Measurements from ENCODE around the gene WNK3.

DNA sequence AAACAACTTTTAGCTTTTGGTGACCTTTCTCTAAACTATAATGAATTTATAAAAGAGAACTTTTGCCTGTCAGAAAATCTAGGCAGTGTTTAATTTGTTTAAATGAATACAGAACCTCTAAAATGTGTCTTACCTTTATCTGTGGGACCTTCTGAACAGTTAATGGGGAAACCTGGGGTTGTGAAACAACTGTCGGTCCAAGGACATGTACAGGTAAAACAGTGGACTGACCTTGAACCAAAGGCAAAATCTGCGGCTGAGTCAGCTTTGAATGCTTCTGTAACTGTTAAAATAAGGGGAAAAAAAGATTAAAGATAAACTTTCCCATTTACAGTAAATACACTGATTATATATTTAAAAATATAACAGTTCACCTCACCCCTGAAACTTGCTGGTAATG, 65.1 kb downstream of the WNK3 start:
- TF ChIP-seq, protein P1, sequence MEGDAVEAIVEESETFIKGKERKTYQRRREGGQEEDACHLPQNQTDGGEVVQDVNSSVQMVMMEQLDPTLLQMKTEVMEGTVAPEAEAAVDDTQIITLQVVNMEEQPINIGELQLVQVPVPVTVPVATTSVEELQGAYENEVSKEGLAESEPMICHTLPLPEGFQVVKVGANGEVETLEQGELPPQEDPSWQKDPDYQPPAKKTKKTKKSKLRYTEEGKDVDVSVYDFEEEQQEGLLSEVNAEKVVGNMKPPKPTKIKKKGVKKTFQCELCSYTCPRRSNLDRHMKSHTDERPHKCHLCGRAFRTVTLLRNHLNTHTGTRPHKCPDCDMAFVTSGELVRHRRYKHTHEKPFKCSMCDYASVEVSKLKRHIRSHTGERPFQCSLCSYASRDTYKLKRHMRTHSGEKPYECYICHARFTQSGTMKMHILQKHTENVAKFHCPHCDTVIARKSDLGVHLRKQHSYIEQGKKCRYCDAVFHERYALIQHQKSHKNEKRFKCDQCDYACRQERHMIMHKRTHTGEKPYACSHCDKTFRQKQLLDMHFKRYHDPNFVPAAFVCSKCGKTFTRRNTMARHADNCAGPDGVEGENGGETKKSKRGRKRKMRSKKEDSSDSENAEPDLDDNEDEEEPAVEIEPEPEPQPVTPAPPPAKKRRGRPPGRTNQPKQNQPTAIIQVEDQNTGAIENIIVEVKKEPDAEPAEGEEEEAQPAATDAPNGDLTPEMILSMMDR (IDR thresholded peaks at IDR 0.05; ENCODE audit: low read depth, low read length): no peak
- TF ChIP-seq EZH2phosphoT487 (IDR thresholded peaks at IDR 0.05; ENCODE audit: low read depth): no peak

Measured in OCI-LY3 (cell line).